HCT116 (cell line): Measurements from ENCODE around the gene WWOX.

ENCODE experiments used
- CTCF ChIP-seq, 3 experiments: fragments of 200-600 bp in 1 of 3; sonication (generic) in 1 of 3; IDR thresholded peaks in 2 of 3; conservative IDR thresholded peaks in 1 of 3; 2 replicates each; pipeline ENCODE4 v1.5.1; 2012 to 2017; ENCODE audit warnings: low read depth in 2 of 3, low read length in 2 of 3, antibody characterized with exemption in 1 of 3, borderline replicate concordance in 1 of 3, control low read depth in 1 of 3, mild to moderate bottlenecking in 1 of 3, mixed read lengths in 1 of 3, mixed run types in 1 of 3, moderate library complexity in 1 of 3; ENCODE audit not compliant: insufficient read depth in 1 of 3
- EZH2 ChIP-seq: fragments of 200-600 bp; sonication (generic); IDR thresholded peaks from 2 replicates; pipeline ENCODE4 v1.6.1; 2017; ENCODE audit warnings: antibody characterized with exemption, mixed run types
- FOSL1 ChIP-seq: IDR thresholded peaks from 2 replicates; pipeline ENCODE4 v1.6.1; 2012; ENCODE audit warnings: low read depth
- MAX ChIP-seq: IDR thresholded peaks from 2 replicates; pipeline ENCODE4 v1.6.1; 2012
- POLR2A ChIP-seq: IDR thresholded peaks from 2 replicates; pipeline ENCODE4 v1.7.0; 2011; ENCODE audit warnings: borderline replicate concordance; ENCODE audit not compliant: insufficient read depth, insufficient read length; ENCODE audit errors: extremely low read depth
- POLR2AphosphoS5 ChIP-seq: IDR thresholded peaks from 2 replicates; pipeline ENCODE4 v1.6.1; 2011; ENCODE audit warnings: mild to moderate bottlenecking, low read depth, low read length, moderate library complexity
- RAD21 ChIP-seq: IDR thresholded peaks from 2 replicates; pipeline ENCODE4 v1.6.1; 2012; ENCODE audit warnings: low read depth, mild to moderate bottlenecking
- REST ChIP-seq: IDR thresholded peaks from 2 replicates; pipeline ENCODE4 v1.6.1; 2012; ENCODE audit warnings: low read depth
- ZBTB33 ChIP-seq: IDR thresholded peaks from 2 replicates; pipeline ENCODE4 v1.6.1; 2011; ENCODE audit warnings: mild to moderate bottlenecking, low read length, moderate library complexity; ENCODE audit not compliant: insufficient replicate concordance; ENCODE audit errors: extremely low read depth
- ZNF274 ChIP-seq: fragments of 200-500 bp; sonication (Bioruptor generic); IDR thresholded peaks from 2 replicates; pipeline ENCODE4 v1.6.1; 2014; ENCODE audit warnings: mild to moderate bottlenecking, low read depth, low read length, inconsistent platforms

GRCh38 chr16:78681743-78682142 is 582.3 kb downstream of the WWOX start:
- TF ChIP-seq EZH2 (no peak), POLR2A (no peak), REST (no peak), CTCF (IDR thresholded peaks at IDR 0.05 in 2 of 3, conservative IDR thresholded peaks at IDR 0.05 in 1 of 3; ENCODE audit: borderline replicate concordance in 1 of 3, insufficient read depth in 1 of 3, low read depth in 2 of 3, low read length in 2 of 3) (no peak), MAX (no peak), RAD21 (no peak), FOSL1 (no peak), ZBTB33 (no peak), POLR2AphosphoS5 (no peak), ZNF274 (no peak)
